Measurements from ENCODE around the gene RDX. TPM values are rescaled to one million over a fixed set of nuclear protein-coding genes. Genes with fewer than 3 reads are reported as not detected.

Gene RDX
- total and polyA plus RNA-seq, 2 of the 13 experiments (the other 11 are each of a cell fraction or from before 2014, with no cell fraction given), result 20.7 to 63.1 TPM

DNA sequence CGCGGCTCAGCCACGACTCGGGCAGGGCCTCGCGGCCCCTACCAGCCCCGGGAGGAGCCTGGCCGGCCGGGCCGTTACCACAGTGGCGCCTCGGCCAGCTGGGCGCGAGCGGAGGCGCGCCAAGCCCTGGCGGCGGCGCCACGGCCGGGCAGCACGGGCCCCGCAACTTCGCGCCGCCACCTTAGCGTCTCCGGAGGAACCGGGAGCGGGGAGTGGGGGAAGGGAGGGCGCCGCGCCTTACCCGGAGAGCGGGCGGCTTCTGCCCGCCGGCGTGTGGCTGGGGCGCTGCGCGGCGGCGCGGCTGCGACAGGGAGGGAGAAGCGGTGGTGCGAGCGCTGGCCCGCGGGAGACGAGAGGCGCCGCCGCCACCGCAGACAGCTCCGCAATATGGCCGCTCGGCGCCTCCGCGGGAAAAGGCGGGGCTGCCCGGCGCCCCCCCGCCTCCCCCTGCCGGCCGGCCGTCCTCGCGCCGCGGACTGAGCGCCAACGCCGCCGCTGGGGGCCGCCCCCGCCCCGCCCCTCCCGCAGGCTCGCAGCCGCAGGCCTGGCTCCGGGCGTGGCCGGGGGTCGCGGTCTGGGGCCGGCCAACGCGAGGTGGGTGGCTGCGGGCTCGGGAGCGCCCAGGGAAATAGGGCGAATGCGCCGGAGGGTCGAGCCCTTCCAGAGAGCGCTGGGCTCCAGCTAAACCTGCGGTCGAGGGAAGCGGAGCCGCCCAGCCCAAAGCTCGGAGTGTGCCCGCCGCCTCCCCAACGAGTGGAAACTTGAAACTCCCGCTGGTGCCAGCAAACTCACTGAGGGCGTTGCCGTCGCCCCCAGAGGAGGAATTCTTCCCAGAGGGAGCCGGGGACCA, at the start of gene RDX (continued):
- TF ChIP-seq, protein P1, sequence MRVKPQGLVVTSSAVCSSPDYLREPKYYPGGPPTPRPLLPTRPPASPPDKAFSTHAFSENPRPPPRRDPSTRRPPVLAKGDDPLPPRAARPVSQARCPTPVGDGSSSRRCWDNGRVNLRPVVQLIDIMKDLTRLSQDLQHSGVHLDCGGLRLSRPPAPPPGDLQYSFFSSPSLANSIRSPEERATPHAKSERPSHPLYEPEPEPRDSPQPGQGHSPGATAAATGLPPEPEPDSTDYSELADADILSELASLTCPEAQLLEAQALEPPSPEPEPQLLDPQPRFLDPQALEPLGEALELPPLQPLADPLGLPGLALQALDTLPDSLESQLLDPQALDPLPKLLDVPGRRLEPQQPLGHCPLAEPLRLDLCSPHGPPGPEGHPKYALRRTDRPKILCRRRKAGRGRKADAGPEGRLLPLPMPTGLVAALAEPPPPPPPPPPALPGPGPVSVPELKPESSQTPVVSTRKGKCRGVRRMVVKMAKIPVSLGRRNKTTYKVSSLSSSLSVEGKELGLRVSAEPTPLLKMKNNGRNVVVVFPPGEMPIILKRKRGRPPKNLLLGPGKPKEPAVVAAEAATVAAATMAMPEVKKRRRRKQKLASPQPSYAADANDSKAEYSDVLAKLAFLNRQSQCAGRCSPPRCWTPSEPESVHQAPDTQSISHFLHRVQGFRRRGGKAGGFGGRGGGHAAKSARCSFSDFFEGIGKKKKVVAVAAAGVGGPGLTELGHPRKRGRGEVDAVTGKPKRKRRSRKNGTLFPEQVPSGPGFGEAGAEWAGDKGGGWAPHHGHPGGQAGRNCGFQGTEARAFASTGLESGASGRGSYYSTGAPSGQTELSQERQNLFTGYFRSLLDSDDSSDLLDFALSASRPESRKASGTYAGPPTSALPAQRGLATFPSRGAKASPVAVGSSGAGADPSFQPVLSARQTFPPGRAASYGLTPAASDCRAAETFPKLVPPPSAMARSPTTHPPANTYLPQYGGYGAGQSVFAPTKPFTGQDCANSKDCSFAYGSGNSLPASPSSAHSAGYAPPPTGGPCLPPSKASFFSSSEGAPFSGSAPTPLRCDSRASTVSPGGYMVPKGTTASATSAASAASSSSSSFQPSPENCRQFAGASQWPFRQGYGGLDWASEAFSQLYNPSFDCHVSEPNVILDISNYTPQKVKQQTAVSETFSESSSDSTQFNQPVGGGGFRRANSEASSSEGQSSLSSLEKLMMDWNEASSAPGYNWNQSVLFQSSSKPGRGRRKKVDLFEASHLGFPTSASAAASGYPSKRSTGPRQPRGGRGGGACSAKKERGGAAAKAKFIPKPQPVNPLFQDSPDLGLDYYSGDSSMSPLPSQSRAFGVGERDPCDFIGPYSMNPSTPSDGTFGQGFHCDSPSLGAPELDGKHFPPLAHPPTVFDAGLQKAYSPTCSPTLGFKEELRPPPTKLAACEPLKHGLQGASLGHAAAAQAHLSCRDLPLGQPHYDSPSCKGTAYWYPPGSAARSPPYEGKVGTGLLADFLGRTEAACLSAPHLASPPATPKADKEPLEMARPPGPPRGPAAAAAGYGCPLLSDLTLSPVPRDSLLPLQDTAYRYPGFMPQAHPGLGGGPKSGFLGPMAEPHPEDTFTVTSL (CRISPR knock-in tag; IDR thresholded peaks at IDR 0.05; ENCODE audit: borderline replicate concordance), result no peak
- TF ChIP-seq ZNF121 (CRISPR knock-in tag; IDR thresholded peaks at IDR 0.05) (no peak), ZNF441 (CRISPR knock-in tag; IDR thresholded peaks at IDR 0.05; ENCODE audit: borderline replicate concordance) (no peak), ZNF124 (CRISPR knock-in tag; IDR thresholded peaks at IDR 0.05) (no peak), SNAPC2 (CRISPR knock-in tag; IDR thresholded peaks at IDR 0.05) (no peak), MTA1 (CRISPR knock-in tag; IDR thresholded peaks at IDR 0.05; ENCODE audit: borderline replicate concordance) (no peak; the same call in 1 of the 2 replicates), PTBP1 (IDR thresholded peaks at IDR 0.05; ENCODE audit: low read depth, low read length, poor library complexity, severe bottlenecking) (no peak), ZNF326 (CRISPR knock-in tag; IDR thresholded peaks at IDR 0.05; ENCODE audit: borderline replicate concordance) (no peak), JUND (CRISPR knock-in tag; IDR thresholded peaks at IDR 0.05) (no peak), CENPT (CRISPR knock-in tag; IDR thresholded peaks at IDR 0.05; ENCODE audit: low read depth) (no peak), YY1 (IDR thresholded peaks at IDR 0.05; ENCODE audit: insufficient read depth, insufficient replicate concordance, low read depth, low read length) (peak; percentile 93), ZNF292 (CRISPR knock-in tag; IDR thresholded peaks at IDR 0.05; ENCODE audit: borderline replicate concordance, low read depth) (no peak), ZNF451 (CRISPR knock-in tag; IDR thresholded peaks at IDR 0.05) (no peak), BRD4 (CRISPR knock-in tag; IDR thresholded peaks at IDR 0.05) (no peak), DR1 (CRISPR knock-in tag; IDR thresholded peaks at IDR 0.05) (no peak; the same call in 1 of the 2 replicates), ZNF543 (CRISPR knock-in tag; IDR thresholded peaks at IDR 0.05) (no peak; the same call in 1 of the 2 replicates), ZNF12 (CRISPR knock-in tag; IDR thresholded peaks at IDR 0.05) (no peak), ZNF160 (CRISPR knock-in tag; IDR thresholded peaks at IDR 0.05) (0 out of 2 replicates have a peak, but pooled peaks have one; percentile 13), ZNF652 (CRISPR knock-in tag; IDR thresholded peaks at IDR 0.05; ENCODE audit: borderline replicate concordance, low read depth) (no peak), KAT7 (CRISPR knock-in tag; IDR thresholded peaks at IDR 0.05; ENCODE audit: borderline replicate concordance) (no peak)
- TF ChIP-seq, protein P2, sequence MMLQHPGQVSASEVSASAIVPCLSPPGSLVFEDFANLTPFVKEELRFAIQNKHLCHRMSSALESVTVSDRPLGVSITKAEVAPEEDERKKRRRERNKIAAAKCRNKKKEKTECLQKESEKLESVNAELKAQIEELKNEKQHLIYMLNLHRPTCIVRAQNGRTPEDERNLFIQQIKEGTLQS (CRISPR knock-in tag; IDR thresholded peaks at IDR 0.05), result no peak
- TF ChIP-seq, protein P3, sequence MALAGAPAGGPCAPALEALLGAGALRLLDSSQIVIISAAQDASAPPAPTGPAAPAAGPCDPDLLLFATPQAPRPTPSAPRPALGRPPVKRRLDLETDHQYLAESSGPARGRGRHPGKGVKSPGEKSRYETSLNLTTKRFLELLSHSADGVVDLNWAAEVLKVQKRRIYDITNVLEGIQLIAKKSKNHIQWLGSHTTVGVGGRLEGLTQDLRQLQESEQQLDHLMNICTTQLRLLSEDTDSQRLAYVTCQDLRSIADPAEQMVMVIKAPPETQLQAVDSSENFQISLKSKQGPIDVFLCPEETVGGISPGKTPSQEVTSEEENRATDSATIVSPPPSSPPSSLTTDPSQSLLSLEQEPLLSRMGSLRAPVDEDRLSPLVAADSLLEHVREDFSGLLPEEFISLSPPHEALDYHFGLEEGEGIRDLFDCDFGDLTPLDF (CRISPR knock-in tag; IDR thresholded peaks at IDR 0.05), result no peak; the same call in 1 of the 2 replicates
- TF ChIP-seq, protein P4, sequence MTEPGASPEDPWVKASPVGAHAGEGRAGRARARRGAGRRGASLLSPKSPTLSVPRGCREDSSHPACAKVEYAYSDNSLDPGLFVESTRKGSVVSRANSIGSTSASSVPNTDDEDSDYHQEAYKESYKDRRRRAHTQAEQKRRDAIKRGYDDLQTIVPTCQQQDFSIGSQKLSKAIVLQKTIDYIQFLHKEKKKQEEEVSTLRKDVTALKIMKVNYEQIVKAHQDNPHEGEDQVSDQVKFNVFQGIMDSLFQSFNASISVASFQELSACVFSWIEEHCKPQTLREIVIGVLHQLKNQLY (CRISPR knock-in tag; IDR thresholded peaks at IDR 0.05), result no peak

Data from HepG2 (cell line).